Esophagus muscularis mucosa (tissue), 4 donors: ENCODE measurements around the gene GPS1. TPM values are rescaled to one million over a fixed set of nuclear protein-coding genes. Genes with fewer than 3 reads are reported as not detected.

Experiments
- DNase-seq: peaks from one replicate; pipeline ENCODE4 v3.0.0-alpha.2; 2017; ENCODE audit errors: extremely low spot score
- H3K27ac ChIP-seq, 4 donors: fragments of 200-600 bp; sonication (generic); replicated peaks in 1 of 4; 1 replicate in 3 of 4; 2 replicates in 1 of 4; pipeline ENCODE4 v1.5.1; 2016 to 2019; ENCODE audit warnings: mild to moderate bottlenecking in 1 of 4
- H3K27me3 ChIP-seq, 4 donors: fragments of 200-600 bp; sonication (generic); one replicate each; pipeline versions ENCODE4 v1.5.1 to v1.6.0; 2016 to 2019
- H3K36me3 ChIP-seq, 4 donors: fragments of 200-600 bp; sonication (generic); one replicate each; pipeline ENCODE4 v1.5.1; 2016 to 2019
- H3K4me1 ChIP-seq, 4 donors: fragments of 200-600 bp; sonication (generic); one replicate each; pipeline ENCODE4 v1.5.1; 2016 to 2019
- H3K4me3 ChIP-seq, 4 donors: fragments of 200-600 bp; sonication (generic); 1 replicate in 2 of 4; 2 replicates in 2 of 4; pipeline ENCODE4 v1.5.1; 2016 to 2019; ENCODE audit warnings: mild to moderate bottlenecking in 4 of 4, moderate library complexity in 1 of 4
- H3K9me3 ChIP-seq, 4 donors: fragments of 200-600 bp; sonication (generic); 1 replicate in 3 of 4; 2 replicates in 1 of 4; pipeline ENCODE4 v1.5.1; 2016 to 2019
- EP300 ChIP-seq: sonication (generic); formaldehyde crosslinking; IDR thresholded peaks from one replicate; pipeline ENCODE4 v1.6.1; 2017; ENCODE audit warnings: antibody characterized with exemption
- POLR2A ChIP-seq: fragments of 450-650 bp; IDR thresholded peaks from one replicate; pipeline ENCODE4 v1.6.1; 2017; ENCODE audit warnings: antibody characterized with exemption, moderate library complexity, mild to moderate bottlenecking, low read depth
- POLR2AphosphoS5 ChIP-seq, 2 donors: sonication (generic); formaldehyde crosslinking; IDR thresholded peaks; one replicate each; pipeline ENCODE4 v1.6.1; 2017; ENCODE audit warnings: antibody characterized with exemption in 2 of 2
- WGBS: methylation state at CpG from one replicate; pipeline ENCODE4 v1.1.5; 2018; 5-methylcytosine and 5-hydroxymethylcytosine counted together
- intact Hi-C: fragments of 100-400 bp; cut with DNase I; formaldehyde crosslinking; loops from one replicate; pipeline ENCODE4 v1.15.1; 2023
- total RNA-seq, 4 donors: library from RNA; depleted of rRNA; stranded (reverse); fragments of >200 nt; gene quantifications; one replicate each; pipeline versions ENCODE4 v1.1.0 to v1.2.1, GENCODE V29; 2016
- TF ChIP-seq, protein P1 (sequence below), 3 experiments: fragments of 200-600 bp in 2 of 3; fragments of 450-650 bp in 1 of 3; sonication (generic) in 2 of 3; IDR thresholded peaks; one replicate each; pipeline ENCODE4 v1.5.1; 2017 to 2019; ENCODE audit warnings: antibody characterized with exemption in 3 of 3, mild to moderate bottlenecking in 2 of 3, moderate library complexity in 1 of 3

Gene GPS1
- total RNA-seq, 4 donors from 2014 or later: 64.4 to 108 (median 85.4) TPM

DNA sequence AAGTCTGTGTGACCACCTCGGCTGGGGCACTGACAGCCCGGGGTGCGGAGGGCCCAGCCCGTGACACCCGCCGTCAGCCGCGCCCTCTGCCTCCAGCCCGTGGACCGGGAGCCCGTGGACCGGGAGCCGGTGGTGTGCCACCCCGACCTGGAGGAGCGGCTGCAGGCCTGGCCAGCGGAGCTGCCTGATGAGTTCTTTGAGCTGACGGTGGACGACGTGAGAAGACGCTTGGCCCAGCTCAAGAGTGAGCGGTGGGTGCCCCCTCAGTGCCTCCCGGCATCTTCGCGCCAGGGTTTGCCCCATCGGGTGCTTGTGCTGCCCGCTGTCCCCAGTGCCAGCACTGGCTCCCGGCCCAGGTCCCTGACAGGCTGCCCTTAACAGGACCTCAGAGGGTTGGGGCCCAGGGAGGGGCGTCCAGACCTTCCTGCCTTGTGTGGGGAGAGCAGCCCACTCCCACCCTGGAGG lies 42.7 kb upstream of the GPS1 start:
- Histone ChIP-seq H3K4me1 (peaks cover 22 to 31% (median 25%) of the 10 kb centered on the region in 4 donors), H3K9me3 (no peaks in the 10 kb centered on the region), H3K27me3 (no peaks in the 10 kb centered on the region), H3K36me3 (peaks cover 0 to 39% (median 20%) of the 10 kb centered on the region in 4 donors), H3K27ac (no peak overlapping the region), H3K4me3 (no peak overlapping the region)
- intact Hi-C loops: no loop called here
- WGBS: 93% methylated on average over 11 of the region's 28 CpGs
- no peak for DNase-seq
- TF ChIP-seq POLR2AphosphoS5 (IDR thresholded peaks at IDR 0.05) (no peak), EP300 (no peak), POLR2A (no peak)
- TF ChIP-seq, protein P1, sequence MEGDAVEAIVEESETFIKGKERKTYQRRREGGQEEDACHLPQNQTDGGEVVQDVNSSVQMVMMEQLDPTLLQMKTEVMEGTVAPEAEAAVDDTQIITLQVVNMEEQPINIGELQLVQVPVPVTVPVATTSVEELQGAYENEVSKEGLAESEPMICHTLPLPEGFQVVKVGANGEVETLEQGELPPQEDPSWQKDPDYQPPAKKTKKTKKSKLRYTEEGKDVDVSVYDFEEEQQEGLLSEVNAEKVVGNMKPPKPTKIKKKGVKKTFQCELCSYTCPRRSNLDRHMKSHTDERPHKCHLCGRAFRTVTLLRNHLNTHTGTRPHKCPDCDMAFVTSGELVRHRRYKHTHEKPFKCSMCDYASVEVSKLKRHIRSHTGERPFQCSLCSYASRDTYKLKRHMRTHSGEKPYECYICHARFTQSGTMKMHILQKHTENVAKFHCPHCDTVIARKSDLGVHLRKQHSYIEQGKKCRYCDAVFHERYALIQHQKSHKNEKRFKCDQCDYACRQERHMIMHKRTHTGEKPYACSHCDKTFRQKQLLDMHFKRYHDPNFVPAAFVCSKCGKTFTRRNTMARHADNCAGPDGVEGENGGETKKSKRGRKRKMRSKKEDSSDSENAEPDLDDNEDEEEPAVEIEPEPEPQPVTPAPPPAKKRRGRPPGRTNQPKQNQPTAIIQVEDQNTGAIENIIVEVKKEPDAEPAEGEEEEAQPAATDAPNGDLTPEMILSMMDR (IDR thresholded peaks at IDR 0.05): no peak

GRCh38 chr17:82009413-82009812 lies 42.3 kb upstream of the GPS1 start:
- intact Hi-C loops: no loop called here
- H3K9me3 ChIP-seq: no peaks in the 10 kb centered on the region
- no peak overlapping the region for H3K4me3 ChIP-seq
- H3K27ac ChIP-seq: no peak overlapping the region
- peaks cover 0 to 39% (median 20%) of the 10 kb centered on the region in 4 donors for H3K36me3 ChIP-seq
- no peak for DNase-seq
- H3K27me3 ChIP-seq: no peaks in the 10 kb centered on the region
- peaks cover 17 to 27% (median 23%) of the 10 kb centered on the region in 4 donors for H3K4me1 ChIP-seq
- TF ChIP-seq EP300: no peak
- TF ChIP-seq, protein P1 (IDR thresholded peaks at IDR 0.05): no peak
- no peak for TF ChIP-seq POLR2AphosphoS5 (IDR thresholded peaks at IDR 0.05)
- TF ChIP-seq POLR2A: no peak
- 74% methylated on average over 10 of the region's 15 CpGs for WGBS

GRCh38 chr17:82010575-82011525 lies 40.8 kb upstream of the GPS1 start:
- H3K27ac ChIP-seq: no peak overlapping the region
- TF ChIP-seq POLR2AphosphoS5 (IDR thresholded peaks at IDR 0.05) (no peak), POLR2A (no peak), EP300 (no peak)
- TF ChIP-seq, protein P1 (IDR thresholded peaks at IDR 0.05): no peak

GRCh38 chr17:82011617-82012187 lies 40.0 kb upstream of the GPS1 start:
- WGBS: 93% methylated on average over 11 of the region's 19 CpGs
- Histone ChIP-seq H3K4me1 (peaks cover 2 to 18% (median 4%) of the 10 kb centered on the region in 4 donors), H3K27me3 (no peaks in the 10 kb centered on the region), H3K9me3 (no peaks in the 10 kb centered on the region), H3K36me3 (peaks cover 0 to 39% (median 21%) of the 10 kb centered on the region in 4 donors), H3K27ac (no peak overlapping the region), H3K4me3 (no peak overlapping the region)
- DNase-seq: no peak
- intact Hi-C loops: no loop called here
- TF ChIP-seq EP300 (no peak), POLR2AphosphoS5 (IDR thresholded peaks at IDR 0.05) (no peak), POLR2A (no peak)
- TF ChIP-seq, protein P1 (IDR thresholded peaks at IDR 0.05): no peak

More at GRCh38 chr17:82010575-82011525, 40.8 kb upstream of the GPS1 start:
- intact Hi-C loops: no loop called here
- H3K4me1 ChIP-seq: peaks cover 11 to 22% (median 12%) of the 10 kb centered on the region in 4 donors
- peaks cover 0 to 39% (median 20%) of the 10 kb centered on the region in 4 donors for H3K36me3 ChIP-seq
- H3K9me3 ChIP-seq: no peaks in the 10 kb centered on the region
- no peak for DNase-seq
- no peaks in the 10 kb centered on the region for H3K27me3 ChIP-seq
- 97% methylated on average over 25 of the region's 39 CpGs for WGBS
- no peak overlapping the region for H3K4me3 ChIP-seq
